Keratinocyte (primary cell): ENCODE results near the gene ABHD16A. TPM values are rescaled to one million over a fixed set of nuclear protein-coding genes. Genes with fewer than 3 reads are reported as not detected.
A peak's percentile ranks its signal among the peaks of the same experiment; 100 is the strongest.

Source experiments
- DNase-seq: peaks from one replicate; pipeline ENCODE4 v3.0.0-alpha.2; 2011; ENCODE audit warnings: low read depth, missing footprints, low spot score
- FAIRE-seq: peaks from 2 replicates; lab custom pipeline; 2011; peaks lifted over from hg19 to GRCh38; lab: Jason Lieb, UNC
- H2AFZ ChIP-seq: 2 replicates; pipeline ENCODE4 v1.6.0; 2012; ENCODE audit warnings: low read length, control low read depth, inconsistent platforms; ENCODE audit not compliant: control insufficient read depth
- H3K27ac ChIP-seq: 2 replicates; pipeline ENCODE4 v1.5.1; 2011; ENCODE audit warnings: low read length; ENCODE audit not compliant: control insufficient read depth, insufficient read depth
- H3K27me3 ChIP-seq: 3 replicates; pipeline ENCODE4 v1.6.0; 2011; ENCODE audit warnings: low read length; ENCODE audit not compliant: control insufficient read depth, insufficient read depth; ENCODE audit errors: extremely low read depth
- H3K36me3 ChIP-seq, 2 experiments: 2 replicates in 1 of 2; 3 replicates in 1 of 2; pipeline ENCODE4 v1.5.1; 2011; ENCODE audit warnings: low read length in 2 of 2, mild to moderate bottlenecking in 1 of 2; ENCODE audit not compliant: control insufficient read depth in 2 of 2, insufficient read depth in 2 of 2; ENCODE audit errors: extremely low read depth in 1 of 2
- H3K4me1 ChIP-seq: 3 replicates; pipeline ENCODE4 v1.5.1; 2011; ENCODE audit warnings: low read length; ENCODE audit not compliant: control insufficient read depth, insufficient read depth; ENCODE audit errors: extremely low read depth
- H3K4me2 ChIP-seq: 3 replicates; pipeline ENCODE4 v1.6.0; 2011; ENCODE audit warnings: low read depth, low read length; ENCODE audit not compliant: control insufficient read depth, insufficient read depth; ENCODE audit errors: extremely low read depth
- H3K4me3 ChIP-seq, 3 experiments: fragments of 200-600 bp in 1 of 3; sonication (generic) in 1 of 3; 2 replicates in 2 of 3; 3 replicates in 1 of 3; pipeline ENCODE4 v1.5.1; 2011 to 2016; ENCODE audit warnings: low read length in 3 of 3, mild to moderate bottlenecking in 3 of 3, control low read depth in 2 of 3, inconsistent platforms in 1 of 3, low read depth in 1 of 3, mixed read lengths in 1 of 3, mixed run types in 1 of 3, moderate library complexity in 1 of 3; ENCODE audit not compliant: control insufficient read depth in 2 of 3, insufficient read depth in 2 of 3; ENCODE audit errors: extremely low read depth in 1 of 3
- H3K79me2 ChIP-seq: 2 replicates; pipeline ENCODE4 v1.6.0; 2012; ENCODE audit warnings: low read length; ENCODE audit not compliant: control insufficient read depth, insufficient read depth
- H3K9ac ChIP-seq: 3 replicates; pipeline ENCODE4 v1.6.0; 2011; ENCODE audit warnings: low read length; ENCODE audit not compliant: control insufficient read depth, insufficient read depth; ENCODE audit errors: extremely low read depth
- H3K9me1 ChIP-seq: 3 replicates; pipeline ENCODE4 v1.6.0; 2011; ENCODE audit warnings: low read length; ENCODE audit not compliant: control insufficient read depth, insufficient read depth; ENCODE audit errors: extremely low read depth
- H3K9me3 ChIP-seq: 2 replicates; pipeline ENCODE4 v1.5.1; 2012; ENCODE audit warnings: low read depth, low read length; ENCODE audit not compliant: control insufficient read depth
- H4K20me1 ChIP-seq: 3 replicates; pipeline ENCODE4 v1.6.0; 2011; ENCODE audit warnings: low read length; ENCODE audit not compliant: control insufficient read depth, insufficient read depth; ENCODE audit errors: extremely low read depth
- CTCF ChIP-seq, 3 experiments: IDR thresholded peaks in 1 of 3; conservative IDR thresholded peaks in 1 of 3; optimal IDR thresholded peaks in 1 of 3; 2 replicates in 2 of 3; 3 replicates in 1 of 3; pipeline versions ENCODE3 to v1.5.1; 2011; ENCODE audit warnings: low read length in 3 of 3, mild to moderate bottlenecking in 3 of 3, moderate library complexity in 2 of 3, control low read depth in 1 of 3, inconsistent platforms in 1 of 3; ENCODE audit not compliant: insufficient read depth in 2 of 3; ENCODE audit errors: extremely low read depth in 1 of 3
- EZH2 ChIP-seq: IDR thresholded peaks from one replicate; pipeline ENCODE4 v1.6.1; 2012; ENCODE audit warnings: inconsistent platforms, mild to moderate bottlenecking, low read length, moderate library complexity
- dilution Hi-C: fragments of 300-500 bp; cut with MboI; formaldehyde crosslinking; loops from one replicate; pipeline ENCODE4 v1.7.0; 2020; ENCODE audit warnings: low sequenced_read_pairs; ENCODE audit not compliant: extremely low pct_ligation_motif_present
- polyA plus RNA-seq, 5 experiments: library from polyadenylated mRNA; depleted of rRNA in 3 of 5; stranded (reverse) in 3 of 5; stranded (forward) in 1 of 5; unstranded in 1 of 5; fragments of >200 nt; gene quantifications; 1 replicate in 1 of 5; 2 replicates in 3 of 5; 3 replicates in 1 of 5; pipeline versions ENCODE4 v1.2.1 to v1.2.3, GENCODE V29; 2011 to 2012; ENCODE audit warnings: missing spikeins in 2 of 5, low read depth in 1 of 5, low replicate concordance in 1 of 5

Gene ABHD16A
- polyA plus RNA-seq, 1 donor (not counting 4 experiments of a cell fraction or from before 2014, with no cell fraction given): 21.8 TPM

- no peak overlapping the region for H3K4me3 ChIP-seq
- no peak overlapping the region for H3K9ac ChIP-seq
- FAIRE-seq (no peak), DNase-seq (no peak)
- H3K27me3 ChIP-seq: no peaks in the 10 kb centered on the region
- no peaks in the 10 kb centered on the region for H4K20me1 ChIP-seq
- no peaks in the 10 kb centered on the region for H3K9me1 ChIP-seq
- no peaks in the 10 kb centered on the region for H3K9me3 ChIP-seq
- peaks cover 47% of the 10 kb centered on the region for H3K4me1 ChIP-seq
- TF ChIP-seq EZH2 (no peak), CTCF (optimal IDR thresholded peaks at IDR 0.05 in 1 of 3, IDR thresholded peaks at IDR 0.05 in 1 of 3, conservative IDR thresholded peaks at IDR 0.05 in 1 of 3; ENCODE audit: extremely low read depth in 1 of 3, insufficient read depth in 2 of 3, low read length in 3 of 3) (no peak)
- peaks cover 42% of the 10 kb centered on the region for H3K79me2 ChIP-seq
- H3K4me2 ChIP-seq: no peak overlapping the region
- H2AFZ ChIP-seq: no peak overlapping the region
- peaks cover 7 to 11% of the 10 kb centered on the region in 2 experiments for H3K36me3 ChIP-seq
- H3K27ac ChIP-seq: no peak overlapping the region
- dilution Hi-C loops: no loop called here
Observed at GRCh38 chr6:31662124-31662723, 40.9 kb downstream of the ABHD16A start.

GRCh38 chr6:31661262-31662123, 41.6 kb downstream of the ABHD16A start:
- dilution Hi-C loops: no loop called here
- Histone ChIP-seq H3K4me3 (peak overlapping the region in 1 of 3 experiments; percentile 89), H3K36me3 (peaks cover 8% of the 10 kb centered on the region in 2 experiments), H3K4me2 (peak overlapping the region; percentile 96), H4K20me1 (no peaks in the 10 kb centered on the region), H2AFZ (no peak overlapping the region), H3K9ac (no peak overlapping the region), H3K4me1 (peaks cover 42% of the 10 kb centered on the region), H3K27me3 (no peaks in the 10 kb centered on the region), H3K9me1 (no peaks in the 10 kb centered on the region), H3K9me3 (no peaks in the 10 kb centered on the region), H3K27ac (peak overlapping the region; percentile 77), H3K79me2 (peaks cover 36% of the 10 kb centered on the region)
- TF ChIP-seq CTCF (optimal IDR thresholded peaks at IDR 0.05 in 1 of 3, IDR thresholded peaks at IDR 0.05 in 1 of 3, conservative IDR thresholded peaks at IDR 0.05 in 1 of 3; ENCODE audit: extremely low read depth in 1 of 3, insufficient read depth in 2 of 3, low read length in 3 of 3) (no peak), EZH2 (no peak)
- DNase-seq: no peak
- no peak for FAIRE-seq
